ENCODE results near the gene CCDC78.

CCDC78 gene

GRCh38 chr16:709566-710499 lies 16.4 kb downstream of the CCDC78 start:
- no peak for DNase-seq

GRCh38 chr16:708959-709358 lies 17.3 kb downstream of the CCDC78 start:
- DNase-seq: no peak

- DNase-seq: no peak
Observed at GRCh38 chr16:708019-708418, 18.2 kb downstream of the CCDC78 start.

GRCh38 chr16:707062-707538 lies 19.1 kb downstream of the CCDC78 start:
- DNase-seq: no peak

GRCh38 chr16:706189-707061 lies 19.8 kb downstream of the CCDC78 start:
- DNase-seq: no peak

GRCh38 chr16:705431-706188 lies 20.6 kb downstream of the CCDC78 start, which contains the start of gene FBXL16:
Gene FBXL16, minus strand, starts transcription at chr16:705801. Its CDS starts 8,396 bp downstream, at chr16:697405.
- DNase-seq: no peak

GRCh38 chr16:704552-705380 lies 21.5 kb downstream of the CCDC78 start:
- no peak for DNase-seq

- no peak for DNase-seq
Observed at GRCh38 chr16:704047-704446, 22.2 kb downstream of the CCDC78 start.

- no peak for DNase-seq
Observed at GRCh38 chr16:703406-703805, 22.8 kb downstream of the CCDC78 start.

- DNase-seq: no peak
Observed at GRCh38 chr16:702341-702740, 23.9 kb downstream of the CCDC78 start.

- no peak for DNase-seq
Observed at GRCh38 chr16:700684-701584, 25.3 kb downstream of the CCDC78 start.

GRCh38 chr16:698911-699671 lies 27.2 kb downstream of the CCDC78 start:
- DNase-seq: no peak

GRCh38 chr16:695355-696089 lies 30.7 kb downstream of the CCDC78 start:
- peak; percentile 79 for DNase-seq

- DNase-seq: no peak
Observed at GRCh38 chr16:694863-695354, 31.3 kb downstream of the CCDC78 start.

- DNase-seq: no peak
Observed at GRCh38 chr16:694187-694862, 31.9 kb downstream of the CCDC78 start.

- DNase-seq: no peak
Observed at GRCh38 chr16:693766-694165, 32.5 kb downstream of the CCDC78 start.

GRCh38 chr16:693364-693763 lies 32.9 kb downstream of the CCDC78 start:
- DNase-seq: no peak

GRCh38 chr16:692356-693108 lies 33.7 kb downstream of the CCDC78 start:
- no peak for DNase-seq
